Cardiac septum (tissue), 1 donor: ENCODE data around the gene TENT4B. TPM values are rescaled to one million over a fixed set of nuclear protein-coding genes. Genes with fewer than 3 reads are reported as not detected.
"Not testable (repeated sequence)": the region's sequence is repeated elsewhere in the genome, so short reads cannot be mapped to it uniquely, and the experiment has no call there.

ENCODE experiments used
- DNase-seq: peaks from one replicate; pipeline ENCODE4 v3.0.0-alpha.2; 2020; ENCODE audit warnings: low spot score
- intact Hi-C: fragments of 100-400 bp; cut with DNase I; formaldehyde crosslinking; loops from one replicate; pipeline ENCODE4 v1.14.0; 2022
- total RNA-seq: library from RNA; stranded (reverse); fragmentation: NEBNext Ultra II Directional; extraction: Animal tissue kit (Norgen Biotek cat#: 25700); gene quantifications from one replicate; pipeline ENCODE4 v1.2.1, GENCODE V29; 2021
- donor health status: DM: no; HTN: no; CAD: no.

TENT4B gene
- total RNA-seq, 1 donor from 2014 or later = 9.1 TPM

DNA sequence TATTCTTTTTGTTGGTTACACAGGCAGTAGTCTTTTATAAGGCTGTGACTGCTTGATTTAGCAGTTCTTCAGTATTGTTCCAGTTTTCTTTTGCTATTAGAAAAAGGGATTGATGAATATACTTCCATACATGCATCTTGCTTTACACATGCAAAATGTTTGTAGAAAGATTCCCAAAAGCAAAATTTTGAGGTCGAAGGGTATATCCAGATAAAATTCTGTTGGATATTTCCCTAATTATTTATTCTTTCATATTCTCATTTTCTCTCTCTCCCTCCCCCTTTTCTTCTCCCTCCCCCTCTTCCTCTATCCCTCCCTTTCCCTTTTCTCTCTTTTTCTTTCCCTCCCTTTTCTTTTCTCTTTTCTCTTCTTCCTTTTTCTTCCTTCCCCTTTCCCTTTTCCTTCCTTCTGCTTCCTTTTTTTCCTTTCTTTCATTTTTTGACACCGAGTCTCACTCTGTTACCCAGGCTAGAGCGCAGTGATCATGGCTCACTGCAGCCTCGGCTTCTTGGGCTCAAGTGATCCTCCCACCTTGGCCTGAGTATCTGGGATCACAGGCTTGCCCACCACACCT lies 66.4 kb downstream of the TENT4B start:
- intact Hi-C loops = loop anchor here (10.0 kb wide), 1 partner anchor 145 kb away; the partner anchor contains the start of gene BRD7
- DNase-seq = no peak

DNA sequence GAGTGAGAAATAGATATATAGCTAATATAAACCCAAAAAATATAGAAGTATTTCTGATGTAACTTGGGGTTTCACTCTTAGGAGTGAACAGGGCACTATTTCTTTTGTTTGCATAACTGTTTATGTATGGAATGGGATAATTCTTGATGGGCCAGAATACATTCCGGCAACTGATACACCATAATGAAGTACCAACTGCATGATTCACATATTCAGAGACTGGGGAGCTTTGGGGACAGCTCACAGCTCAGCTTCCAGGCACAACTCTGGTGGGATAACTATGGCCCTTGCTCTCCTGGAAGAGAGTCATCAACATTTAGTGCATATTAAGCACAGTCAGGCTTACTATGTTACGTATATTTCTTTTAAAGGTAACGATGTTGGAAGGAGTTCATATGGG lies 71.2 kb downstream of the TENT4B start:
- no peak for DNase-seq
- intact Hi-C loops = no loop called here

DNA sequence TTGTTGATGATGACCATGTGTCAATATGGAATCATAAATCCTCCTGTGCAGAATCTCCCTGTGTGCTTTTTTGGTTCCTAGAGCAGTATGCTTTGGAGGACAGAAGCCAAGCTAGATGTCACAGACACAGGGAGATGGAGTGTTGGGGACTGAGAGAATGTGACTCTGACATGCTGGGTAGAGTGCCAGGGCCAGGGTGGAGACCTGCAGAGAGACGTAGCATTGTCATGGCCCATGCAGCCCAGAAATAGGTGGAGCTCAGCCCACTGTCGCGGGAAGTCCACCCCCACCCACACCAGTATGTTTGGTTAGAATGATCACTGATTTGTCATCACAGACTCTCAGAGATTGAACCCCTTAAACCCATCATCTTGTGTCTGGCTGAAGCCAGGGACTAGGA lies 74.0 kb downstream of the TENT4B start:
- intact Hi-C loops = no loop called here
- no peak for DNase-seq

DNA sequence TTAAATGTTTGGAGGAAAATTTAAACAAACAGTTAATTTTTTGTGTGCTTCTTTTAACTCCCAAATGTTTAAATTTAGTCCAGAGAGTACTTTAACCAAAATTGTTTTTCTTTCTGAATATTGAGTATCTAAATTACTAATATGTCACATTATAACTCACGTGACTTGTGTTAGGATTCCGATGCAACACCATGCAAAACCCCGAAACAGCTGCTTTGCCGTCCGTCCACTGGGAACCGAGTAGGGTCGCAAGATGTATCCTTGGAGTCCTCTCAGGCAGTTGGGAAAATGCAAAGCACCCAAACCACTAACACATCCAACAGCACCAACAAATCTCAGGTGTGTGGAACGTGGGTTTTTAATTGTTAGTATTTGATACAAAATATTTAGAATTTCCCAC lies 74.6 kb downstream of the TENT4B start:
- intact Hi-C loops = no loop called here
- DNase-seq = no peak

DNA sequence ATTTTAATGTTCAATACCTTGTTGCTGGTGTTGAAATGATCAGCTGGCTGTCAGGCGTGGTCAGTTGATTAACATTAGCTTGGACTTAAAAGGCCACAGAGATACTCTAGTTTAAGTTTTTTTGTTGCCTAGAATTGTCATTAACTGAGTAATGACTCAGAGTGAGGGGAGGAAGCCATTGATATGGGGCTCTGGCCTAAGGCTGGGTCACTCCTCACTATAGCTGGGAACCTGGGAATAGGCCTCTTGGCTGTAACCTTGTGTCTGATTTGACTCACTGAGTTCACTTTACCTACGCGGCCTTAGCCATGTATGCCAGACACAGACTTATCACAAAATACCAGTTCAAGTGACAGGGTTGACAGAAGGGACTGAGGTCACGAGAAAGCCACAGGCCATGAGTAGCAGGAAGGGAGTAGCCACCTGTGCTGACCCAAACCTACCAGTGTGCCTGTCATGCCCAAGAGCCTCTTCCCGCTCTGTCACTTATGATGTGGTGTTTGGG lies 75.3 kb downstream of the TENT4B start:
- intact Hi-C loops = no loop called here
- DNase-seq = no peak

DNA sequence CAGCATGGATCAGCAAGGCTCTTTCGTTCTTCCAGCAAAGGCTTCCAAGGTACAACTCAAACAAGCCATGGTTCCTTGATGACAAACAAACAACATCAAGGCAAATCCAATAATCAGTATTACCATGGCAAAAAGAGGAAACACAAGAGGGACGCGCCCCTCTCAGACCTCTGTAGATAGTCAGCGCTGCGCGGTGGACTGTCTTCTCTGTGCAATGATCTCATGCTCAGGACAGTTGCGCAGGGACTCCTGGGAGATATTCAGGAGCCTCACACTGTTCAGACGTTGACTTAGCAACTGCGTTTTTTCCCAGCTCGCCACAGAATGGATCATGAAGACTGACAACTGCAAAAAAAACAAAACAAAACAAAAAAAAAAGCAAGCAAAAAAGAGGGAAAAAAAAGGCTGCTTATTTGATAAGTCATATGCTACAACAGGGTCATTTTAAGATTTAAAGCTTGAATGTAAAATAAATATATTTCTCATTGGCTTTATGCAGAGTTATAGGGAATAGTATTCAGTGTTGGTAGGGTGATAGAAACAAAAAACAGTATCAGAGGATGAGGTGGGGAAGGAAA lies 76.1 kb downstream of the TENT4B start:
- intact Hi-C loops = no loop called here
- DNase-seq = no peak

DNA sequence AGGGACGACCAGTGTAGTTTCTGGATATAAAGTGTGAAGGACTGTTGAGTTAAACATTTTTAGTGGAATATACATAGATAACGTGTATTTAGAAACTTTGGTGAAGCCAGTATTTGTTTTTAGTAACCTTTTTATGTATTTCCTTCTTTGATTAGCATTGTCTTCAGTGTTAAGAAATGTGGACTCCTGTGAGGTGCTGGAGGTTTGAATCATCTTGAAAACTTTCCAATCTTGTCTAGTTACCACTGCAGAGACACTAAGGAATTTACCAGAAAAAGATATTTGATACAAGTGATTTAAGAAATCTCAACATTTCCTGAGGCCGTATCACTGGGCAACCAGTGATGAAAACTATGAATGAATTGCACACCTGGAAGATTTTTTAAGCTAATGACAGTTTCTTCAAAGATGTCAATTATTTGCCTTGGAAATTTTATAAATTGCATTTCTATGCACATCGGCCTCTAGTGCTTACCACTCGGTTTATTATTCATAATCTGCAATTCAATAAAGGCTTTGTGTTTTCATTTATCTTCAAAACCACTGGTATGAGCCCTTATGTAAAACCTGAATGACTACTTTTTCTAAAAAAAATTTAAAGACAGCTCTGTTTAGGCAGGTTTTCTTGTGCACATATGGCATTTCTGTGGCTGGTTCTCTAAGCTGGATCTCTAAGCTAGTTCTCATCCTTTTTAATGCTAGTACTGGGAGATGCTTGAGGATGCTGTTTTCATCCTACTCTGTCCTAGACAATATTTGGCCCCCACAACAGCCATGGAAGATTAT lies 81.9 kb downstream of the TENT4B start:
- intact Hi-C loops = no loop called here
- DNase-seq = no peak

DNA sequence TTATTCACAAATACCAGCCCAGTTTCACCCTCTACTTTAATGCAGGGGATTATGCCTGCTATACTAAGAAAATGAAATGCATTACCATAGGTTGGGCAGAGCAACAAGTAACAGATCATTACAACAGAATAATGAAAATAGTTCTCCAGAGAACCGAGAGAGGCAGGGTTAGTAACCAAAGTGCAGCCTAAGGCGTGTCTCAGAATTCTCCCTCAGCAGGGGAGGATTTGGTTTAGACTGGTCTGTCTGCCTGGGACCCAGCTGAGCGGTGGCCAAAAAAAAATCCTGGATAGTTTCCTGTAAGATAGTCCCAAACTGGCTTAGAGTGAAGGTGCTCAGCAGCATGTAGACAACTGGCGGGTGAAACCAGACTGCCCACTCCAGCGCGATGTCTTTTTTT lies 82.5 kb downstream of the TENT4B start:
- no peak for DNase-seq
- intact Hi-C loops = no loop called here

GRCh38 chr16:50238314-50238713 lies 85.2 kb downstream of the TENT4B start:
- no peak for DNase-seq
- intact Hi-C loops = no loop called here

GRCh38 chr16:50238868-50239301 lies 85.8 kb downstream of the TENT4B start:
- intact Hi-C loops = no loop called here
- DNase-seq = no peak

GRCh38 chr16:50243024-50243423 lies 89.9 kb downstream of the TENT4B start:
- DNase-seq, intact Hi-C loops: not testable (repeated sequence)

GRCh38 chr16:50244140-50244503 lies 91.0 kb downstream of the TENT4B start:
- DNase-seq = no peak
- intact Hi-C loops = no loop called here

- intact Hi-C loops = no loop called here
- peak; percentile 64 for DNase-seq
Observed at GRCh38 chr16:50244504-50245416, 91.7 kb downstream of the TENT4B start.

GRCh38 chr16:50245417-50246298 lies 92.6 kb downstream of the TENT4B start:
- intact Hi-C loops = no loop called here

GRCh38 chr16:50246299-50247122 lies 93.4 kb downstream of the TENT4B start:
- peak; percentile 66 for DNase-seq
- intact Hi-C loops = no loop called here

More at GRCh38 chr16:50245417-50246298, 92.6 kb downstream of the TENT4B start:
- peak; percentile 55 for DNase-seq

- intact Hi-C loops = no loop called here
- no peak for DNase-seq
Observed at GRCh38 chr16:50247123-50247905, 94.2 kb downstream of the TENT4B start.

- intact Hi-C loops = no loop called here
- DNase-seq = no peak
Observed at GRCh38 chr16:50247906-50248608, 95.0 kb downstream of the TENT4B start.
